Transverse colon (tissue), 3 donors: ENCODE data around the gene LDB2.

Experiments
- CTCF ChIP-seq, 5 experiments: fragments of 200-600 bp in 3 of 5; fragments of 450-650 bp in 2 of 5; sonication (generic) in 3 of 5; IDR thresholded peaks; 1 replicate in 2 of 5; 2 replicates in 3 of 5; pipeline ENCODE4 v1.5.1; 2016 to 2017; ENCODE audit warnings: antibody characterized with exemption in 5 of 5, inconsistent platforms in 3 of 5, mild to moderate bottlenecking in 2 of 5, moderate library complexity in 1 of 5
- EP300 ChIP-seq: sonication (generic); formaldehyde crosslinking; IDR thresholded peaks from one replicate; pipeline ENCODE4 v1.6.1; 2017; ENCODE audit warnings: antibody characterized with exemption, low read depth

GRCh38 chr4:16594128-16594527 lies 304.3 kb downstream of the LDB2 start:
- TF ChIP-seq CTCF (IDR thresholded peaks at IDR 0.05) (no peak), EP300 (no peak)
